B cell (primary cell): ENCODE data around the gene PAGE4. TPM values are rescaled to one million over a fixed set of nuclear protein-coding genes. Genes with fewer than 3 reads are reported as not detected.

Source experiments
- ATAC-seq: fragments of 200-7000 bp; cut with Tn5 transposase; one replicate; pipeline ENCODE4 v1.10.0; 2021; ENCODE audit warnings: low read depth, mild to moderate bottlenecking, moderate number of reproducible peaks, moderate library complexity
- CTCF ChIA-PET: fragments of 350-600 bp; sonication (Branson Sonifier 250); formaldehyde crosslinking; loops from one replicate; lab custom pipeline; 2021; ENCODE audit warnings: antibody characterized with exemption, inconsistent platforms; lab: Charles Lee
- POLR2A ChIA-PET: fragments of 350-600 bp; sonication (Branson Sonifier 250); formaldehyde crosslinking; loops from one replicate; lab custom pipeline; 2021; ENCODE audit warnings: antibody characterized with exemption; lab: Charles Lee
- DNase-seq: peaks from one replicate; pipeline ENCODE4 v3.0.0; 2013
- H2AFZ ChIP-seq: 2 replicates; pipeline ENCODE4 v1.6.1; 2012; ENCODE audit warnings: mild to moderate bottlenecking, low read depth, low read length; ENCODE audit not compliant: insufficient read depth, poor library complexity, severe bottlenecking
- H3K27ac ChIP-seq, 2 donors: 1 replicate in 1 of 2; 2 replicates in 1 of 2; pipeline ENCODE4 v1.5.1; 2012 to 2013; ENCODE audit warnings: low read length in 2 of 2, mild to moderate bottlenecking in 2 of 2, moderate library complexity in 1 of 2
- H3K27me3 ChIP-seq, 4 experiments: fragments of 200-600 bp in 1 of 4; sonication (generic) in 1 of 4; replicated peaks in 1 of 4; 1 replicate in 2 of 4; 2 replicates in 2 of 4; pipeline versions ENCODE4 v1.6.1 to v1.7.0; 2013 to 2016; ENCODE audit warnings: low read length in 3 of 4, mild to moderate bottlenecking in 2 of 4, mixed read lengths in 1 of 4, moderate library complexity in 1 of 4; ENCODE audit not compliant: insufficient read depth in 4 of 4, control insufficient read depth in 3 of 4; ENCODE audit errors: control extremely low read depth in 1 of 4
- H3K36me3 ChIP-seq, 2 experiments: replicated peaks in 1 of 2; 1 replicate in 1 of 2; 2 replicates in 1 of 2; pipeline versions ENCODE4 v1.6.1 to v1.7.1; 2013; ENCODE audit warnings: low read length in 1 of 2; ENCODE audit not compliant: insufficient read depth in 2 of 2, control insufficient read depth in 1 of 2; ENCODE audit errors: control extremely low read depth in 1 of 2, extremely low read depth in 1 of 2
- H3K4me1 ChIP-seq, 2 donors: fragments of 200-600 bp in 1 of 2; sonication (generic) in 1 of 2; 1 replicate in 1 of 2; 2 replicates in 1 of 2; pipeline versions ENCODE4 v1.5.1 to v1.6.1; 2013 to 2017; ENCODE audit warnings: low read length in 2 of 2; ENCODE audit not compliant: control insufficient read depth in 2 of 2, insufficient read depth in 2 of 2
- H3K4me2 ChIP-seq: replicated peaks from 2 replicates; pipeline ENCODE3; 2012; ENCODE audit warnings: mild to moderate bottlenecking, low read depth, low read length; ENCODE audit not compliant: poor library complexity, severe bottlenecking
- H3K4me3 ChIP-seq, 5 experiments: fragments of 200-600 bp in 1 of 5; sonication (generic) in 1 of 5; 1 replicate in 3 of 5; 2 replicates in 2 of 5; pipeline versions ENCODE4 v1.5.1 to v1.7.0; 2011 to 2016; ENCODE audit warnings: low read length in 4 of 5, mild to moderate bottlenecking in 4 of 5, low read depth in 2 of 5, control low read depth in 1 of 5, moderate library complexity in 1 of 5; ENCODE audit not compliant: insufficient read depth in 1 of 5; ENCODE audit errors: control extremely low read depth in 1 of 5, extremely low read depth in 1 of 5
- H3K79me2 ChIP-seq: fragments of 200-600 bp; sonication (generic); one replicate; pipeline ENCODE4 v1.6.0; 2016; ENCODE audit warnings: low read length; ENCODE audit not compliant: control insufficient read depth, insufficient read depth
- H3K9ac ChIP-seq: fragments of 200-600 bp; sonication (generic); 2 replicates; pipeline ENCODE4 v1.6.1; 2017; ENCODE audit warnings: mild to moderate bottlenecking, low read length, moderate library complexity
- H3K9me3 ChIP-seq, 3 donors: one replicate each; pipeline versions ENCODE4 v1.6.1 to v1.7.1; 2013; ENCODE audit warnings: low read length in 2 of 3; ENCODE audit not compliant: control insufficient read depth in 2 of 3, insufficient read depth in 1 of 3; ENCODE audit errors: control extremely low read depth in 1 of 3
- H4K20me1 ChIP-seq: 2 replicates; pipeline ENCODE4 v1.6.0; 2012; ENCODE audit warnings: mild to moderate bottlenecking, low read length; ENCODE audit not compliant: insufficient read depth, control insufficient read depth, poor library complexity, severe bottlenecking
- H3K27ac Mint-ChIP-seq: one replicate; pipeline ENCODE4 v1.8.0; 2021; ENCODE audit warnings: mixed read lengths
- H3K27me3 Mint-ChIP-seq: one replicate; pipeline ENCODE4 v1.8.0; 2021; ENCODE audit warnings: mixed read lengths
- H3K4me1 Mint-ChIP-seq: one replicate; pipeline ENCODE4 v1.8.0; 2021; ENCODE audit warnings: mixed read lengths
- H3K4me3 Mint-ChIP-seq: one replicate; pipeline ENCODE4 v1.8.0; 2021; ENCODE audit warnings: mixed read lengths
- H3K9me3 Mint-ChIP-seq: one replicate; pipeline ENCODE4 v1.8.0; 2022; ENCODE audit warnings: mixed read lengths; ENCODE audit not compliant: insufficient read depth
- CTCF ChIP-seq: fragments of 200-600 bp; IDR thresholded peaks from one replicate; pipeline ENCODE4 v1.8.0; 2022; ENCODE audit warnings: antibody characterized with exemption, mild to moderate bottlenecking
- EZH2 ChIP-seq: IDR thresholded peaks from 2 replicates; pipeline ENCODE4 v1.6.1; 2012; ENCODE audit warnings: borderline replicate concordance, low read depth, mild to moderate bottlenecking, moderate library complexity, low read length; ENCODE audit not compliant: insufficient read depth, poor library complexity, severe bottlenecking
- WGBS: methylation state at CpG from one replicate; pipeline ENCODE4 v1.1.5; 2013; ENCODE audit warnings: missing lambda C conversion rate; ENCODE audit not compliant: insufficient coverage; 5-methylcytosine and 5-hydroxymethylcytosine counted together
- intact Hi-C: fragments of 100-400 bp; cut with micrococcal nuclease; formaldehyde crosslinking; loops from one replicate; pipeline ENCODE4 v1.10.0; 2022
- polyA plus RNA-seq: library from polyadenylated mRNA; depleted of rRNA; stranded (reverse); fragments of >200 nt; gene quantifications from 2 replicates; pipeline ENCODE4 v1.2.3, GENCODE V29; 2012
- total RNA-seq, 2 donors: library from RNA; stranded (reverse); fragments of 120-200 nt in 1 of 2; gene quantifications; 1 replicate in 1 of 2; 2 replicates in 1 of 2; pipeline versions ENCODE4 v1.2.3 to v1.2.4, GENCODE V29; 2013 to 2022

Gene PAGE4
- total and polyA plus RNA-seq, 2 donors (not counting 1 experiment from before 2014, with no cell fraction given) = not detected

DNA sequence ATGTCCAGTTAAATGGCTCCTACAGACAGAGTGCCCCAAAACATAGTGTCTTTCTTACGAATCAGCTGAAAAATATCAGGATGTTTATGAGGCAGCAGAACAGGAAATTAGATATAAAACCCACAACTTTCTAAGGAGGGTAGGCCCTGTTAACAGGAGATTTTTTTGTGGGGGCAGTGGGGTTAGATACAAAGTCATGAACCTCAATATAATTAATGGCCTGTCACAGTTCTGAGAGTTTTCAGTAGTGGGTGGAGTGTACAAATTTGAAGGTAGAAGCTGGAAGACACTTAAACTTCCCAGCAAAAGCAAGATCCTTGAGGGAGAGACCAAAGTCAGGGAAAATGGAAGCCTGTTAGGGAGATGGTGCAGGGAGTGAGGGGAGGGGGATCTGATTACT is 17.4 kb downstream of the PAGE4 start:
- no peak for DNase-seq
- Histone ChIP-seq H3K79me2 (no peaks in the 10 kb centered on the region), H3K36me3 (no peaks in the 10 kb centered on the region), H2AFZ (no peak overlapping the region), H3K4me3 (no peak overlapping the region), H3K4me2 (no peak overlapping the region), H3K27ac (no peak overlapping the region), H3K27me3 (peaks cover 0 to 3% (median 0%) of the 10 kb centered on the region in 4 experiments), H3K9ac (no peak overlapping the region), H3K4me1 (no peaks in the 10 kb centered on the region), H3K9me3 (peaks cover 0 to 2% (median 0%) of the 10 kb centered on the region in 3 donors), H4K20me1 (no peaks in the 10 kb centered on the region)
- ChIA-PET POLR2A (no interaction called here), CTCF (interaction anchor here (1.4 kb wide), 1 partner anchor 8 kb away, joined by 5 read pairs; no protein-coding TSS in a partner anchor)
- no peak overlapping the region for H3K27ac Mint-ChIP-seq
- H3K9me3 Mint-ChIP-seq = no peaks in the 10 kb centered on the region
- no peak for ATAC-seq
- WGBS = no CpG with 5 or more reads among the region's 1 CpG
- TF ChIP-seq CTCF (no peak), EZH2 (no peak)
- peaks cover 9% of the 10 kb centered on the region for H3K27me3 Mint-ChIP-seq
- H3K4me1 Mint-ChIP-seq = peaks cover 4% of the 10 kb centered on the region
- H3K4me3 Mint-ChIP-seq = no peak overlapping the region
- intact Hi-C loops = no loop called here

- H3K27ac Mint-ChIP-seq = no peak overlapping the region
- no peak for TF ChIP-seq EZH2
- no peak for TF ChIP-seq CTCF
- intact Hi-C loops = no loop called here
- H3K4me2 ChIP-seq = no peak overlapping the region
- no peak overlapping the region for H3K4me3 Mint-ChIP-seq
- DNase-seq (no peak), ATAC-seq (no peak)
- H3K27ac ChIP-seq = no peak overlapping the region
- H3K4me1 Mint-ChIP-seq = peaks cover 4% of the 10 kb centered on the region
- no peak overlapping the region for H2AFZ ChIP-seq
- H3K27me3 Mint-ChIP-seq = peaks cover 9% of the 10 kb centered on the region
- POLR2A ChIA-PET = no interaction called here
- no peaks in the 10 kb centered on the region for H3K36me3 ChIP-seq
- CTCF ChIA-PET = no interaction called here
- H3K9ac ChIP-seq = no peak overlapping the region
- H3K9me3 ChIP-seq = peaks cover 0 to 2% (median 0%) of the 10 kb centered on the region in 3 donors
- no peaks in the 10 kb centered on the region for H4K20me1 ChIP-seq
- H3K27me3 ChIP-seq = peaks cover 0 to 3% (median 0%) of the 10 kb centered on the region in 4 experiments
- 100% methylated on average over 1 of the region's 3 CpGs for WGBS
- H3K4me3 ChIP-seq = no peak overlapping the region
- no peaks in the 10 kb centered on the region for H3K4me1 ChIP-seq
- H3K9me3 Mint-ChIP-seq = no peaks in the 10 kb centered on the region
- no peaks in the 10 kb centered on the region for H3K79me2 ChIP-seq
Observed at GRCh38 chrX:49848275-49848674, 19.2 kb downstream of the PAGE4 start.
